Activated CD4-positive, alpha-beta T cell treated with anti-CD3 and anti-CD28 coated beads for 1 hour (primary cell): ENCODE results near the gene RBM44.
"Not testable (repeated sequence)": the region's sequence is repeated elsewhere in the genome, so short reads cannot be mapped to it uniquely, and the experiment has no call there.

ENCODE experiments used
- DNase-seq: peaks from one replicate; pipeline ENCODE4 v3.0.0-alpha.2; 2020

The RBM44 gene

GRCh38 chr2:237783678-237784077 lies 14.9 kb upstream of the RBM44 start:
- DNase-seq: not testable (repeated sequence)

- no peak for DNase-seq
Observed at GRCh38 chr2:237786936-237787335, 11.6 kb upstream of the RBM44 start.

- DNase-seq: no peak
Observed at GRCh38 chr2:237790353-237790752, 8.2 kb upstream of the RBM44 start.

- no peak for DNase-seq
Observed at GRCh38 chr2:237791977-237792727, 6.4 kb upstream of the RBM44 start.

GRCh38 chr2:237797253-237797652 lies 1.3 kb upstream of the RBM44 start:
- no peak for DNase-seq

GRCh38 chr2:237799060-237799428 lies 465 bp downstream of the RBM44 start:
- no peak for DNase-seq

GRCh38 chr2:237801466-237801865 lies 2.9 kb downstream of the RBM44 start:
- DNase-seq: no peak

- DNase-seq: no peak
Observed at GRCh38 chr2:237806334-237806733, 7.8 kb downstream of the RBM44 start.

- no peak for DNase-seq
Observed at GRCh38 chr2:237815637-237816036, 17.1 kb downstream of the RBM44 start.

- no peak for DNase-seq
Observed at GRCh38 chr2:237816531-237816930, 18.0 kb downstream of the RBM44 start.

- DNase-seq: no peak
Observed at GRCh38 chr2:237818066-237818473, 19.5 kb downstream of the RBM44 start.

GRCh38 chr2:237819231-237819630 lies 20.7 kb downstream of the RBM44 start:
- DNase-seq: no peak

- DNase-seq: no peak
Observed at GRCh38 chr2:237820421-237820820, 21.8 kb downstream of the RBM44 start.

GRCh38 chr2:237823544-237823943 lies 25.0 kb downstream of the RBM44 start:
- DNase-seq: no peak

- no peak for DNase-seq
Observed at GRCh38 chr2:237824085-237824484, 25.5 kb downstream of the RBM44 start.

GRCh38 chr2:237827421-237827987 lies 28.9 kb downstream of the RBM44 start:
- no peak for DNase-seq

- no peak for DNase-seq
Observed at GRCh38 chr2:237830522-237830921, 31.9 kb downstream of the RBM44 start.

GRCh38 chr2:237833546-237833945 lies 35.0 kb downstream of the RBM44 start:
- DNase-seq: no peak

GRCh38 chr2:237835372-237835771 lies 36.8 kb downstream of the RBM44 start:
- no peak for DNase-seq

- no peak for DNase-seq
Observed at GRCh38 chr2:237841051-237841450, 42.5 kb downstream of the RBM44 start.

- DNase-seq: not testable (repeated sequence)
Observed at GRCh38 chr2:237848940-237849339, 50.4 kb downstream of the RBM44 start.

GRCh38 chr2:237854295-237854694 lies 55.7 kb downstream of the RBM44 start:
- DNase-seq: no peak

- no peak for DNase-seq
Observed at GRCh38 chr2:237857791-237858190, 59.2 kb downstream of the RBM44 start.

- DNase-seq: no peak
Observed at GRCh38 chr2:237858294-237859081, 59.9 kb downstream of the RBM44 start.
